Measurements from ENCODE around the gene CAMK2B.

DNA sequence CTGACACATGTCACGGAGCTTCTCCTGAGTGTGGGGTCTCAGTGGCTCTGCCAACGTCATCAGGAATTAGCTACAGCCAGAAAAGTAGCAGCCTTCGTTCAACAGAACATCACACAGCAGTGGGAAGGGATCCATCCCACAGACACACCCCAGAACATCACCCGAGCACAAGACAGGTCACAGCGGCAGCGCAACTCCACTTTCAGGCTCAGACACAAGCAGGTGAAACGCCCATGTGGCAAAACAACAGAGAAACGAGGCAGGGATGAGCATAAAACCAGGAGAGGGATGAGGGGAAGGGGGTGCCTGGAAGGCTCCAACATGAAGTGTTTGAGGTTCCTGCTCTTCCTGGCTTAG lies 44.8 kb downstream of the CAMK2B start:
- TF ChIP-seq GATA2 (IDR thresholded peaks at IDR 0.05; ENCODE audit: low read depth, low read length): no peak
- no peak for TF ChIP-seq GATA3 (IDR thresholded peaks at IDR 0.05; ENCODE audit: low read depth, low read length)
